Measurements from ENCODE around the gene SYTL3. TPM values are rescaled to one million over a fixed set of nuclear protein-coding genes. Genes with fewer than 3 reads are reported as not detected.

The SYTL3 gene
- total RNA-seq, 1 experiment from 2014 or later: 14.2 TPM

- Mint-ChIP-seq H3K9me3 (ENCODE audit: low read depth, unreplicated experiment) (no peaks in the 10 kb centered on the region), H3K4me1 (ENCODE audit: low read depth, unreplicated experiment) (no peaks in the 10 kb centered on the region), H3K27ac (ENCODE audit: unreplicated experiment) (no peak overlapping the region), H3K36me3 (ENCODE audit: insufficient read depth, unreplicated experiment) (peaks cover 22% of the 10 kb centered on the region), H3K27me3 (ENCODE audit: unreplicated experiment) (no peaks in the 10 kb centered on the region), H3K4me3 (ENCODE audit: low read depth, unreplicated experiment) (no peak overlapping the region)
- DNase-seq: no peak
- CTCF ChIA-PET: interaction anchor here (0.6 kb wide), 1 partner anchor 473 kb away, joined by 3 read pairs; no protein-coding TSS in a partner anchor
- no TSS peak for BruUV-seq (replicated peaks)
- intact Hi-C loops (cut with micrococcal nuclease; ENCODE audit: unreplicated experiment): no loop called here
- no peak for TF ChIP-seq CTCF (IDR thresholded peaks at IDR 0.05; ENCODE audit: unreplicated experiment)
These were observed 27.9 kb upstream of the SYTL3 start for GRCh38 chr6:158621694-158622544.

- Mint-ChIP-seq H3K4me1 (ENCODE audit: low read depth, unreplicated experiment) (no peaks in the 10 kb centered on the region), H3K27me3 (ENCODE audit: unreplicated experiment) (no peaks in the 10 kb centered on the region), H3K4me3 (ENCODE audit: low read depth, unreplicated experiment) (no peak overlapping the region), H3K36me3 (ENCODE audit: insufficient read depth, unreplicated experiment) (peaks cover 26% of the 10 kb centered on the region), H3K9me3 (ENCODE audit: low read depth, unreplicated experiment) (no peaks in the 10 kb centered on the region), H3K27ac (ENCODE audit: unreplicated experiment) (no peak overlapping the region)
- no peak for DNase-seq
- TF ChIP-seq CTCF (IDR thresholded peaks at IDR 0.05; ENCODE audit: unreplicated experiment): no peak
- no TSS peak for BruUV-seq (replicated peaks)
- intact Hi-C loops (cut with micrococcal nuclease; ENCODE audit: unreplicated experiment): no loop called here
- CTCF ChIA-PET: interaction anchor here (0.7 kb wide), 1 partner anchor 986 kb away, joined by 3 read pairs; no protein-coding TSS in a partner anchor
These were observed 27.2 kb upstream of the SYTL3 start for GRCh38 chr6:158622545-158623190.

DNA sequence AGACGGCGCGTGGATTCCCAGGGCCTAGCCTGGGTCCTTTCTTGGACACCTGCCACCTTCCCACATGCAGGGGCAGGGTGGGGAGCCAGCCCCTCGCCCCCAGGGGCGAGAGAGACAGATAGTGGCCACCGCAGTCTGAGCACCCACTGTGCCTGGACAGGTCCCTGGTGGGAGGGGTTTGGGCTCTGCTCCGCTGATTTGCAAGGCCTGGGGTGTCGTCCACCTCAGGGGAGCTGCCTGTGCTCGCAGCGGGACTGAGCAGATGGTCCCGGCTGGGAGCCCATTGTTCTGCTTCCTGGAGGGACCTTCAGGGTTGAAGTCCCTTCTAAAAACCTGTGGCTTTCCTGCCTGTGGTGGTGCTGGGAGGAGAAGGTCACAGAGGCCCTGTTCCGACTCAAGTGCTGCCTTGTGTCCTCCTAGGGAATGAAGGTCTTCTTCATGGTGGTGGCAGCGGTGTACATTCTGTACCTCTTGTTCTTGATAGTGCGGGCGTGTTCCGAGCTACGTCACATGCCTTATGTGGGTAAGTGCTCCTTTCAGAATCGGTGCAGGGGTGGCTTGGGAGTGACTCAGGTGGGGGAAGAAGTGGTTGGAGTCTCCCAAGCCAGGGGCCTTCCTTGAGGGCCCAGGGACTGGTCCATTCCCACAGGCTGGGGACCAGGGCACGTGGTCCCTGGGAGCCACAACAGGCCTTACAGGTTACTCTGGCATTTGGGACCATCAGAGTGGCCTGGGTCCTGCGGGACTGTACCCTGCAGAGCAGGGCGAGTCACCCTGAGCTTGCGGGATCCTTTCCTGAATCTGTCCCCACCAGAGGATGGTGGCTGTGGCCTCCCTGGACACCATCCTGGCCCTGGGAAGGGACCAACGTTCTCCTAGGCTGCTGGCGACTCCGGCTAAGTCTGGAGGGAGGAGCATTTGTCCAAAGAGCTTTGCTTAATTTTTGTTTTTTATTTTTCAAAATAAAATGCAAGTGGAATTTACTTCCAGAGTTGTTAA, 24.9 kb upstream of the SYTL3 start:
- no peaks in the 10 kb centered on the region for H3K27me3 Mint-ChIP-seq (ENCODE audit: unreplicated experiment)
- no peaks in the 10 kb centered on the region for H3K4me1 Mint-ChIP-seq (ENCODE audit: low read depth, unreplicated experiment)
- no peak for DNase-seq
- H3K9me3 Mint-ChIP-seq (ENCODE audit: low read depth, unreplicated experiment): no peaks in the 10 kb centered on the region
- TF ChIP-seq CTCF (IDR thresholded peaks at IDR 0.05; ENCODE audit: unreplicated experiment): no peak
- no TSS peak for BruUV-seq (replicated peaks)
- CTCF ChIA-PET: no interaction called here
- H3K4me3 Mint-ChIP-seq (ENCODE audit: low read depth, unreplicated experiment): no peak overlapping the region
- H3K27ac Mint-ChIP-seq (ENCODE audit: unreplicated experiment): no peak overlapping the region
- H3K36me3 Mint-ChIP-seq (ENCODE audit: insufficient read depth, unreplicated experiment): peaks cover 36% of the 10 kb centered on the region
- intact Hi-C loops (cut with micrococcal nuclease; ENCODE audit: unreplicated experiment): no loop called here

- BruUV-seq (replicated peaks): no TSS peak
- no peaks in the 10 kb centered on the region for H3K27me3 Mint-ChIP-seq (ENCODE audit: unreplicated experiment)
- peaks cover under 1% of the 10 kb centered on the region for H3K4me1 Mint-ChIP-seq (ENCODE audit: low read depth, unreplicated experiment)
- CTCF ChIA-PET: no interaction called here
- no peak for DNase-seq
- intact Hi-C loops (cut with micrococcal nuclease; ENCODE audit: unreplicated experiment): no loop called here
- no peak overlapping the region for H3K27ac Mint-ChIP-seq (ENCODE audit: unreplicated experiment)
- TF ChIP-seq CTCF (IDR thresholded peaks at IDR 0.05; ENCODE audit: unreplicated experiment): no peak
- no peaks in the 10 kb centered on the region for H3K9me3 Mint-ChIP-seq (ENCODE audit: low read depth, unreplicated experiment)
- no peak overlapping the region for H3K4me3 Mint-ChIP-seq (ENCODE audit: low read depth, unreplicated experiment)
- H3K36me3 Mint-ChIP-seq (ENCODE audit: insufficient read depth, unreplicated experiment): peaks cover 43% of the 10 kb centered on the region
These were observed 24.0 kb upstream of the SYTL3 start for GRCh38 chr6:158625881-158626305.

All from Calu3 (cell line).